Cerebellar nuclear complex (tissue), 1 donor: ENCODE results near the gene RDX.
"Not testable (repeated sequence)": the region's sequence is repeated elsewhere in the genome, so short reads cannot be mapped to it uniquely, and the experiment has no call there.

Experiments
- DNase-seq, 2 experiments: peaks; one replicate each; lab custom pipeline; 2025; lab: John Stamatoyannopoulos, UW

RDX gene

GRCh38 chr11:110199184-110199981 lies 97.0 kb downstream of the RDX start:
- DNase-seq: no peak

GRCh38 chr11:110198031-110198729 lies 98.2 kb downstream of the RDX start:
- DNase-seq: no peak

- DNase-seq: no peak
Measured at GRCh38 chr11:110196884-110197420, 99.5 kb downstream of the RDX start.

GRCh38 chr11:110196241-110196754 lies 100.1 kb downstream of the RDX start:
- no peak for DNase-seq

- DNase-seq: not testable (repeated sequence)
Measured at GRCh38 chr11:110194211-110194766, 102.1 kb downstream of the RDX start.

- not testable (repeated sequence) for DNase-seq
Measured at GRCh38 chr11:110192604-110193282, 103.7 kb downstream of the RDX start.

GRCh38 chr11:110190885-110191284 lies 105.5 kb downstream of the RDX start:
- DNase-seq: no peak

GRCh38 chr11:110187731-110188130 lies 108.7 kb downstream of the RDX start:
- no peak for DNase-seq

GRCh38 chr11:110186867-110187266 lies 109.5 kb downstream of the RDX start:
- DNase-seq: no peak

GRCh38 chr11:110186456-110186855 lies 110.0 kb downstream of the RDX start:
- no peak for DNase-seq

GRCh38 chr11:110185599-110185998 lies 110.8 kb downstream of the RDX start:
- no peak for DNase-seq

GRCh38 chr11:110185121-110185591 lies 111.3 kb downstream of the RDX start:
- DNase-seq: no peak

- no peak for DNase-seq
Measured at GRCh38 chr11:110184456-110184855, 112.0 kb downstream of the RDX start.

- DNase-seq: no peak
Measured at GRCh38 chr11:110182886-110183285, 113.5 kb downstream of the RDX start.

- DNase-seq: no peak
Measured at GRCh38 chr11:110179064-110179463, 117.3 kb downstream of the RDX start.

- no peak for DNase-seq
Measured at GRCh38 chr11:110177086-110177456, 119.3 kb downstream of the RDX start.

- DNase-seq: no peak
Measured at GRCh38 chr11:110176366-110177085, 119.9 kb downstream of the RDX start.

- DNase-seq: no peak
Measured at GRCh38 chr11:110174645-110175310, 121.6 kb downstream of the RDX start.

- DNase-seq: no peak
Measured at GRCh38 chr11:110173811-110174644, 122.4 kb downstream of the RDX start.
